ENCODE data around the gene EYA3. TPM values are rescaled to one million over a fixed set of nuclear protein-coding genes. Genes with fewer than 3 reads are reported as not detected.
A peak's percentile ranks its signal among the peaks of the same experiment; 100 is the strongest.

The EYA3 gene
- total RNA-seq, 1 donor from 2014 or later = 17.5 TPM

DNA sequence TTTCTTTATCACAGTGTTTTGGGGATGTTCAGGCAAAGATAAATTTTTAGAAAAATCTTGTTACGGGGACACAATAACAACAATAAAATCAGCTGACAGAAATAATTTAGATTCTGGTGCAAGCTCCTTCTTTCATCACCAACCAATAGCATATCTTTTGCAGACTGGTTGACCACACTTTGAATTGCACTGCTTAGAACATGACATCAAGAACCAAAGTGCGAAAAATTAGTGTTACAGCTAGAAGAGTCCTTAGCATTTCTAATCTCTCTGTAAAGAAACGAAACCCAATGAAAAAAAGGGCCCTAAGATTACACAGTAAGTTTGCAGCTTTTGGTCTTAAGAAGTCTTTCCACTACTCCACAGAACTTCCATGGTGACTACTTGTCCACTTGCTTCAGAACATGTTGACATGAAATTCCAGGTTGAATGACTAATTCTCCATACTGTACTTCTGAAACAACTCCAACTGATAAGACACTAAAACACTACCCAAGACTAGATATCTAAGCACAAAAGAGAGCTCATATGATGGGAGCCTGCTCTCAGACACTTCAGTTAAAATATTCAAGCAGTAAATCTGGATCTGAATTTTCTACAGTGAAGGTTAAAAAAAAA lies 97.4 kb downstream of the EYA3 start:
- no peak overlapping the region for H3K4me3 Mint-ChIP-seq (ENCODE audit: unreplicated experiment)
- no peaks in the 10 kb centered on the region for H3K9me3 Mint-ChIP-seq (ENCODE audit: unreplicated experiment)
- TF ChIP-seq, protein P1, sequence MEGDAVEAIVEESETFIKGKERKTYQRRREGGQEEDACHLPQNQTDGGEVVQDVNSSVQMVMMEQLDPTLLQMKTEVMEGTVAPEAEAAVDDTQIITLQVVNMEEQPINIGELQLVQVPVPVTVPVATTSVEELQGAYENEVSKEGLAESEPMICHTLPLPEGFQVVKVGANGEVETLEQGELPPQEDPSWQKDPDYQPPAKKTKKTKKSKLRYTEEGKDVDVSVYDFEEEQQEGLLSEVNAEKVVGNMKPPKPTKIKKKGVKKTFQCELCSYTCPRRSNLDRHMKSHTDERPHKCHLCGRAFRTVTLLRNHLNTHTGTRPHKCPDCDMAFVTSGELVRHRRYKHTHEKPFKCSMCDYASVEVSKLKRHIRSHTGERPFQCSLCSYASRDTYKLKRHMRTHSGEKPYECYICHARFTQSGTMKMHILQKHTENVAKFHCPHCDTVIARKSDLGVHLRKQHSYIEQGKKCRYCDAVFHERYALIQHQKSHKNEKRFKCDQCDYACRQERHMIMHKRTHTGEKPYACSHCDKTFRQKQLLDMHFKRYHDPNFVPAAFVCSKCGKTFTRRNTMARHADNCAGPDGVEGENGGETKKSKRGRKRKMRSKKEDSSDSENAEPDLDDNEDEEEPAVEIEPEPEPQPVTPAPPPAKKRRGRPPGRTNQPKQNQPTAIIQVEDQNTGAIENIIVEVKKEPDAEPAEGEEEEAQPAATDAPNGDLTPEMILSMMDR (IDR thresholded peaks at IDR 0.05) = no peak
- H3K27me3 Mint-ChIP-seq (ENCODE audit: unreplicated experiment) = no peaks in the 10 kb centered on the region
- no peak overlapping the region for H3K27ac Mint-ChIP-seq (ENCODE audit: unreplicated experiment)
- H3K36me3 Mint-ChIP-seq (ENCODE audit: unreplicated experiment) = peaks cover 38% of the 10 kb centered on the region
- DNase-seq (ENCODE audit: extremely low spot score, unreplicated experiment) = no peak
- H3K4me1 Mint-ChIP-seq (ENCODE audit: unreplicated experiment) = no peaks in the 10 kb centered on the region

DNA sequence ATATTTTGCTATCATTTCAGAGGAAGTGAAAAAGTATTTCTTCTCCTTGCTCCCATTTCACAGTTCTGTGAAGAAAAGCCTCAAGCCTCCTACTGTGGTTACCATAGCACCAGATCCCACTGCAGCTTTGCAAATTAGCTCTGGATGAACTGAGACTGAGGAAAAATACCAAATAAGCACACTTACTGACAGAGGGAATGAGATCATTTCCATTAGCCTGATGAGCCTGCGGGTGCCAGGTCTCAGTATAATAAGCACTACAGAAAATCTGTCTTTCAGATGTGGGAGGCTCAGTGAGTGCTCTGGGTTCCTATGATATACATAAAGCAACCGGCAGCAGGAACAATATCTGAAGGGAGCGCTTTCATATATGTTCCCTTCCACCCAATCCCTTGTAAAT lies 107.3 kb downstream of the EYA3 start:
- no peaks in the 10 kb centered on the region for H3K27me3 Mint-ChIP-seq (ENCODE audit: unreplicated experiment)
- H3K27ac Mint-ChIP-seq (ENCODE audit: unreplicated experiment) = no peak overlapping the region
- no peaks in the 10 kb centered on the region for H3K4me1 Mint-ChIP-seq (ENCODE audit: unreplicated experiment)
- TF ChIP-seq, protein P1 (IDR thresholded peaks at IDR 0.05) = no peak
- H3K36me3 Mint-ChIP-seq (ENCODE audit: unreplicated experiment) = peaks cover 15% of the 10 kb centered on the region
- no peak for DNase-seq (ENCODE audit: extremely low spot score, unreplicated experiment)
- H3K9me3 Mint-ChIP-seq (ENCODE audit: unreplicated experiment) = no peaks in the 10 kb centered on the region
- H3K4me3 Mint-ChIP-seq (ENCODE audit: unreplicated experiment) = no peak overlapping the region

DNA sequence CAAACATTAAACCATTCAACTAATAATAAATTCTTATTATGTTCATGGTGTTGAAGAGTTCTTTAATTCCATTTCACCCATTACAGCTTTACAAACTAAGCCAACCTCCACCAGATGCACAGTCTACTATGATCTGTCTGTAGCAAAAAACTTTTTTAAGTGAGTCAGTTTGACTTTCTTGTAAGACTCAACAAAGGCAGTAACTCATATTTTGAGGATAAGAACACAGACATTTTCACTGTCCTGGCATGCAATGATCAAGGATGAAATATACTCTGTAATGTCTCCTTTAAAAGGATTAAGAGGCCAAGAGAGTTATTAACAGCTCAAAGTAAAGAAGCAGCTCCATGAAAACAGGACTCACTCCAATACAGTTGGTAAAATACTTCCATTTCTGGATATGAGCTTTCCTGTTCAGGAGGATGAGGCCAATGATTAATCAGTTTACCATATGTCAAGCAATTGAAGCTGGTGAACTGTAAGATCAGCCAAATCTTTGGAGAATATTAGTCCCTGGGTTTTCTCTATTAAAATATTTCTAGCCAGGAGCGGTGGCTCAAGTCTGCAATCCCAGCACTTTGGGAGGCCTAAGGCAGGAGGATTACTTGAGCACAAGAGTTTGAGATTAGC lies 108.1 kb downstream of the EYA3 start:
- TF ChIP-seq, protein P1 (IDR thresholded peaks at IDR 0.05) = no peak
- Mint-ChIP-seq H3K4me3 (ENCODE audit: unreplicated experiment) (no peak overlapping the region), H3K27me3 (ENCODE audit: unreplicated experiment) (no peaks in the 10 kb centered on the region), H3K9me3 (ENCODE audit: unreplicated experiment) (no peaks in the 10 kb centered on the region), H3K27ac (ENCODE audit: unreplicated experiment) (no peak overlapping the region), H3K4me1 (ENCODE audit: unreplicated experiment) (no peaks in the 10 kb centered on the region), H3K36me3 (ENCODE audit: unreplicated experiment) (peaks cover 9% of the 10 kb centered on the region)
- no peak for DNase-seq (ENCODE audit: extremely low spot score, unreplicated experiment)

DNA sequence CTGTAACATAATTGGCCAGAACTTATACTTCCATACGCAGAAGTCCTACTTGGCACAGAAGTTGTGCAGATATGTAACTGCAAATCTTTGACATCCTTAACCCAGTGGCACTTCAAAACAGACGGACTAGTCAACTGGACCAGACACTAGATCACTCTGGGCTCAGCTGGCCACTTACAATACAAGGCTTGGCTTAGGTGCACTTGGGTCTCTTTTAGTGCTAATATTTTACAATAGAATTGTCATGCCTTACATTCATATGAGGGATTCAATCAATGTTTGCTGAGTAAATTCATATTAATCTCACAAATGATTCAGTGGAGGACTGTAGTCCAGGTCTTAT lies 108.6 kb downstream of the EYA3 start:
- DNase-seq (ENCODE audit: extremely low spot score, unreplicated experiment) = no peak
- peaks cover 8% of the 10 kb centered on the region for H3K36me3 Mint-ChIP-seq (ENCODE audit: unreplicated experiment)
- H3K4me3 Mint-ChIP-seq (ENCODE audit: unreplicated experiment) = no peak overlapping the region
- H3K4me1 Mint-ChIP-seq (ENCODE audit: unreplicated experiment) = no peaks in the 10 kb centered on the region
- TF ChIP-seq, protein P1 (IDR thresholded peaks at IDR 0.05) = no peak
- no peak overlapping the region for H3K27ac Mint-ChIP-seq (ENCODE audit: unreplicated experiment)
- H3K9me3 Mint-ChIP-seq (ENCODE audit: unreplicated experiment) = no peaks in the 10 kb centered on the region
- H3K27me3 Mint-ChIP-seq (ENCODE audit: unreplicated experiment) = no peaks in the 10 kb centered on the region

DNA sequence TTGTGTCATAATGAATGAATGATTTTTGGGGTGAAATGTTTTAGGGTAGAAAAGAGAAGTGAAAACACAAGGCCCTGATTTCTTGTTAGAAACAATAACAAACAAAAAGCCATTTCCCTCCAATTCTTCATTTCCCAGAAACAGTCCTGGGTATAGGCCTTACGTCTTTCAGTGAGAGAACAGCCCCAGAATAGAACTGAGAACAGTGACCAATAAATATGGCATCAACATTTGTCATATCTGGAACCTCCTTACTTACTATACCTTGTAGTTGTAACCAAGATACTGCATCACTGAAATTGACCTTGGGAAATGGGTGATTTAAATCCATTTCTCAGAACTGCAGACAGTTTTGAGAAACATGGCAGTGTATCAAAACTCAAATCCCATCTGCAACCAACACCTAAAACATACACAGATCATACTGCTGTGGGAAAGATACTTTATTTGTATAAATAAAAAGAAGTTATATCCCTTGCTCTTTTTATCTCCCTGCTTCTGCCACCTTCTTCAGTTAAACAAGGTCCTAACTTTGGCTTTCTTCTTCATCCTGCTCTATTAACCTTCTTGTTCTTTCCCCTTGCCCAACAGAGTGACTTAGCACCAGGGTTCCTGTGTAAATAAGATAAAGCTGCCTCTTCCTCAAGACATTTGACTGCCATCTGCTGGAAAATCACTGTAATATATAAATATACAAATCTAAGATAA lies 109.1 kb downstream of the EYA3 start:
- H3K36me3 Mint-ChIP-seq (ENCODE audit: unreplicated experiment) = peaks cover 8% of the 10 kb centered on the region
- H3K27me3 Mint-ChIP-seq (ENCODE audit: unreplicated experiment) = no peaks in the 10 kb centered on the region
- no peaks in the 10 kb centered on the region for H3K4me1 Mint-ChIP-seq (ENCODE audit: unreplicated experiment)
- no peak overlapping the region for H3K27ac Mint-ChIP-seq (ENCODE audit: unreplicated experiment)
- TF ChIP-seq, protein P1 (IDR thresholded peaks at IDR 0.05) = peak; percentile 67
- H3K4me3 Mint-ChIP-seq (ENCODE audit: unreplicated experiment) = no peak overlapping the region
- H3K9me3 Mint-ChIP-seq (ENCODE audit: unreplicated experiment) = no peaks in the 10 kb centered on the region
- DNase-seq (ENCODE audit: extremely low spot score, unreplicated experiment) = no peak

Data from osteocyte (in vitro differentiated cells).